K562 (cell line): ENCODE data around the gene CAPN12.
"Not testable (repeated sequence)": the region's sequence is repeated elsewhere in the genome, so short reads cannot be mapped to it uniquely, and the experiment has no call there.

Experiments
- ATF1 ChIP-seq, 2 experiments: fragments of 450-650 bp in 1 of 2; IDR thresholded peaks; 2 replicates each; pipeline ENCODE4 v1.6.1; 2016; ENCODE audit warnings: missing compliant biosample characterization in 1 of 2, missing genetic modification characterization in 1 of 2
- CHD4 ChIP-seq: fragments of 200-600 bp; sonication (generic); IDR thresholded peaks from 3 replicates; pipeline ENCODE4 v1.6.1; 2012; ENCODE audit warnings: low read depth, mild to moderate bottlenecking, mixed read lengths, low read length, inconsistent platforms; ENCODE audit not compliant: insufficient read depth, insufficient replicate concordance, poor library complexity, severe bottlenecking
- GABPB1 ChIP-seq: sonication (generic); formaldehyde crosslinking; IDR thresholded peaks from 2 replicates; pipeline ENCODE4 v1.8.0; 2022; ENCODE audit warnings: mild to moderate bottlenecking, missing genetic modification reagents
- NFYB ChIP-seq: IDR thresholded peaks from 2 replicates; pipeline ENCODE4 v1.6.1; 2011; ENCODE audit warnings: mild to moderate bottlenecking, moderate library complexity; ENCODE audit not compliant: insufficient read length; ENCODE audit errors: extremely low read depth
- POLR2A ChIP-seq: fragments of 450-650 bp; conservative IDR thresholded peaks from 2 replicates; pipeline ENCODE4 v1.6.1; 2016
- TAF1 ChIP-seq: IDR thresholded peaks from 2 replicates; pipeline ENCODE4 v1.6.1; 2011; ENCODE audit warnings: mild to moderate bottlenecking, low read length, moderate library complexity; ENCODE audit not compliant: insufficient read depth, control insufficient read depth, severe bottlenecking; ENCODE audit errors: extremely low read depth
- ZFX ChIP-seq: sonication (generic); formaldehyde crosslinking; IDR thresholded peaks from 2 replicates; pipeline ENCODE4 v1.8.0; 2022; ENCODE audit warnings: mild to moderate bottlenecking, missing genetic modification reagents, moderate library complexity
- ZKSCAN1 ChIP-seq: fragments of 150-350 bp; IDR thresholded peaks from 2 replicates; pipeline ENCODE4 v1.6.1; 2016; ENCODE audit warnings: low read depth, low read length
- TF ChIP-seq, protein P1 (sequence below), 2 experiments: fragments of 450-650 bp; conservative IDR thresholded peaks; 2 replicates each; pipeline ENCODE4 v1.6.1; 2017; ENCODE audit warnings: mild to moderate bottlenecking in 2 of 2, moderate library complexity in 2 of 2
- TF ChIP-seq, protein P2 (sequence below): sonication (generic); formaldehyde crosslinking; IDR thresholded peaks from 2 replicates; pipeline ENCODE4 v1.8.1; 2022; ENCODE audit warnings: missing genetic modification reagents
- TF ChIP-seq, protein P3 (sequence below), 3 experiments: IDR thresholded peaks in 2 of 3; conservative IDR thresholded peaks in 1 of 3; 2 replicates each; pipeline ENCODE4 v1.5.1; 2011 to 2012; ENCODE audit warnings: low read length in 3 of 3, mild to moderate bottlenecking in 3 of 3, control low read depth in 2 of 3, improper control_type of control experiment in 1 of 3, inconsistent platforms in 1 of 3, low read depth in 1 of 3, mixed read lengths in 1 of 3, moderate library complexity in 1 of 3; ENCODE audit not compliant: insufficient read depth in 2 of 3

DNA sequence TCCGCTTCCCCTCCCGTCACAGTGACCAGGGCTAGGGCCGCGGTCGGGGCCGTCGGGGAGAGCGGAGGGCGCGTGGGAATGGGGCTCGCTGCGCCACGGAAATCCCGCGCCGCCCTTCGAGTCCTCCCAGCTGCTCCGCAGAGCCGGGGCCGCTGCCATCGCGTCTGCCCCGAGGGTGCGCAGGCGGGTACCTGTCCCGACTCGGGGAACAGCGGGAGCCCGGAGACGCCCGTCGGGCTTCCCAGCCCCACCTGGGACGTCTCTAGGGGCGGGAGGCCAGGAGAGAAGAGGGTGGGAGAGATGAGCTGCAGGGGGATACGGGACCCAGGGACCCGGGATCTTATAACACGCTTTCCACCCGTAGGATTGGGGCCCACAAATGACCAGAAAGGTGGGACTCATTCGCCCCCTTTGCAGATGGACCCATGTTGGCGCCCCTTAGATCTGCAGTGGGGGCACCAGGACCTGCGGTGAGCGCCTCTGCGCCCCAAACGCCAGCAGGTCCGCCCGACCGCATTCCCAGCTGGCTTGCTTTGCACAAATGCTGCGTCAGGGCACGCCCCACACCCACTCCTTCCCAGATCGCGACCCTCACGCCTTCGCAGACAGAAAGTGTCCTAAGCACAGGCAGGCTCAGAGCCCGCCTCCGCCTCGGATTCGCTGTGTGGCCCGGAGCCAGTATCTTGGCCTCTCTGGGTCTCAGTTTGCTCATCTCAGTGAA lies 26.1 kb upstream of the CAPN12 start:
- TF ChIP-seq ZFX (CRISPR knock-in tag); ATF1 (CRISPR knock-in tag; IDR thresholded peaks at IDR 0.05); ATF1 (tag; IDR thresholded peaks at IDR 0.05); NFYB; POLR2A; TAF1; ZKSCAN1; GABPB1 (CRISPR knock-in tag); CHD4: not testable (repeated sequence)
- TF ChIP-seq, protein P1, sequence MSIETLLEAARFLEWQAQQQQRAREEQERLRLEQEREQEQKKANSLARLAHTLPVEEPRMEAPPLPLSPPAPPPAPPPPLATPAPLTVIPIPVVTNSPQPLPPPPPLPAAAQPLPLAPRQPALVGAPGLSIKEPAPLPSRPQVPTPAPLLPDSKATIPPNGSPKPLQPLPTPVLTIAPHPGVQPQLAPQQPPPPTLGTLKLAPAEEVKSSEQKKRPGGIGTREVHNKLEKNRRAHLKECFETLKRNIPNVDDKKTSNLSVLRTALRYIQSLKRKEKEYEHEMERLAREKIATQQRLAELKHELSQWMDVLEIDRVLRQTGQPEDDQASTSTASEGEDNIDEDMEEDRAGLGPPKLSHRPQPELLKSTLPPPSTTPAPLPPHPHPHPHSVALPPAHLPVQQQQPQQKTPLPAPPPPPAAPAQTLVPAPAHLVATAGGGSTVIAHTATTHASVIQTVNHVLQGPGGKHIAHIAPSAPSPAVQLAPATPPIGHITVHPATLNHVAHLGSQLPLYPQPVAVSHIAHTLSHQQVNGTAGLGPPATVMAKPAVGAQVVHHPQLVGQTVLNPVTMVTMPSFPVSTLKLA (conservative IDR thresholded peaks at IDR 0.05) = not testable (repeated sequence)
- TF ChIP-seq, protein P2, sequence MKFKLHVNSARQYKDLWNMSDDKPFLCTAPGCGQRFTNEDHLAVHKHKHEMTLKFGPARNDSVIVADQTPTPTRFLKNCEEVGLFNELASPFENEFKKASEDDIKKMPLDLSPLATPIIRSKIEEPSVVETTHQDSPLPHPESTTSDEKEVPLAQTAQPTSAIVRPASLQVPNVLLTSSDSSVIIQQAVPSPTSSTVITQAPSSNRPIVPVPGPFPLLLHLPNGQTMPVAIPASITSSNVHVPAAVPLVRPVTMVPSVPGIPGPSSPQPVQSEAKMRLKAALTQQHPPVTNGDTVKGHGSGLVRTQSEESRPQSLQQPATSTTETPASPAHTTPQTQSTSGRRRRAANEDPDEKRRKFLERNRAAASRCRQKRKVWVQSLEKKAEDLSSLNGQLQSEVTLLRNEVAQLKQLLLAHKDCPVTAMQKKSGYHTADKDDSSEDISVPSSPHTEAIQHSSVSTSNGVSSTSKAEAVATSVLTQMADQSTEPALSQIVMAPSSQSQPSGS (CRISPR knock-in tag) = not testable (repeated sequence)
- TF ChIP-seq, protein P3, sequence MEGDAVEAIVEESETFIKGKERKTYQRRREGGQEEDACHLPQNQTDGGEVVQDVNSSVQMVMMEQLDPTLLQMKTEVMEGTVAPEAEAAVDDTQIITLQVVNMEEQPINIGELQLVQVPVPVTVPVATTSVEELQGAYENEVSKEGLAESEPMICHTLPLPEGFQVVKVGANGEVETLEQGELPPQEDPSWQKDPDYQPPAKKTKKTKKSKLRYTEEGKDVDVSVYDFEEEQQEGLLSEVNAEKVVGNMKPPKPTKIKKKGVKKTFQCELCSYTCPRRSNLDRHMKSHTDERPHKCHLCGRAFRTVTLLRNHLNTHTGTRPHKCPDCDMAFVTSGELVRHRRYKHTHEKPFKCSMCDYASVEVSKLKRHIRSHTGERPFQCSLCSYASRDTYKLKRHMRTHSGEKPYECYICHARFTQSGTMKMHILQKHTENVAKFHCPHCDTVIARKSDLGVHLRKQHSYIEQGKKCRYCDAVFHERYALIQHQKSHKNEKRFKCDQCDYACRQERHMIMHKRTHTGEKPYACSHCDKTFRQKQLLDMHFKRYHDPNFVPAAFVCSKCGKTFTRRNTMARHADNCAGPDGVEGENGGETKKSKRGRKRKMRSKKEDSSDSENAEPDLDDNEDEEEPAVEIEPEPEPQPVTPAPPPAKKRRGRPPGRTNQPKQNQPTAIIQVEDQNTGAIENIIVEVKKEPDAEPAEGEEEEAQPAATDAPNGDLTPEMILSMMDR (IDR thresholded peaks at IDR 0.05 in 2 of 3, conservative IDR thresholded peaks at IDR 0.05 in 1 of 3; ENCODE audit: insufficient read depth in 2 of 3, low read depth in 1 of 3, low read length in 3 of 3) = not testable (repeated sequence)
